Erythroblast (primary cell): ENCODE results near the gene UBE2E2.

ENCODE experiments used
- DNase-seq, 2 experiments: peaks; one replicate each; lab custom pipeline; 2025; lab: John Stamatoyannopoulos, UW
- GATA1 ChIP-seq: IDR thresholded peaks from 2 replicates; pipeline ENCODE4 v1.6.1; 2011; ENCODE audit warnings: low read depth, mild to moderate bottlenecking, control low read depth, low read length, moderate library complexity
- POLR2A ChIP-seq: IDR thresholded peaks from 2 replicates; pipeline ENCODE4 v1.6.1; 2011; ENCODE audit warnings: mild to moderate bottlenecking, low read length

The UBE2E2 gene

GRCh38 chr3:23206366-23206765, 3.2 kb downstream of the UBE2E2 start:
- no peak for DNase-seq
- no peak for TF ChIP-seq POLR2A
- TF ChIP-seq GATA1, result no peak

- TF ChIP-seq GATA1 (no peak), POLR2A (no peak)
- no peak for DNase-seq
These were observed 6.0 kb downstream of the UBE2E2 start for GRCh38 chr3:23209103-23209502.

- DNase-seq, result no peak
- TF ChIP-seq GATA1 (no peak), POLR2A (no peak)
These were observed 6.8 kb downstream of the UBE2E2 start for GRCh38 chr3:23209747-23210487.

- no peak for DNase-seq
- TF ChIP-seq POLR2A, result no peak
- no peak for TF ChIP-seq GATA1
These were observed 10.7 kb downstream of the UBE2E2 start for GRCh38 chr3:23213813-23214212.

GRCh38 chr3:23217872-23218554, 14.9 kb downstream of the UBE2E2 start:
- peak; percentile 7 for DNase-seq
- TF ChIP-seq POLR2A (no peak), GATA1 (no peak)

GRCh38 chr3:23219117-23219516, 16.0 kb downstream of the UBE2E2 start:
- TF ChIP-seq POLR2A, result no peak
- no peak for TF ChIP-seq GATA1
- DNase-seq, result no peak

GRCh38 chr3:23219552-23219951, 16.4 kb downstream of the UBE2E2 start:
- TF ChIP-seq GATA1, result no peak
- DNase-seq, result no peak

- no peak for DNase-seq
- no peak for TF ChIP-seq GATA1
- no peak for TF ChIP-seq POLR2A
These were observed 18.0 kb downstream of the UBE2E2 start for GRCh38 chr3:23221136-23221535.

GRCh38 chr3:23232016-23232415, 28.9 kb downstream of the UBE2E2 start:
- no peak for DNase-seq
- TF ChIP-seq POLR2A (no peak), GATA1 (no peak)

GRCh38 chr3:23232854-23233253, 29.7 kb downstream of the UBE2E2 start:
- DNase-seq, result no peak

GRCh38 chr3:23235264-23235663, 32.1 kb downstream of the UBE2E2 start:
- TF ChIP-seq POLR2A (no peak), GATA1 (no peak)
- DNase-seq, result no peak

More at GRCh38 chr3:23232854-23233253, 29.7 kb downstream of the UBE2E2 start:
- TF ChIP-seq POLR2A (no peak), GATA1 (no peak)

- no peak for DNase-seq
These were observed 33.8 kb downstream of the UBE2E2 start for GRCh38 chr3:23236890-23237289.

GRCh38 chr3:23238156-23238555, 35.0 kb downstream of the UBE2E2 start:
- TF ChIP-seq POLR2A (no peak), GATA1 (no peak)
- no peak for DNase-seq

More at GRCh38 chr3:23236890-23237289, 33.8 kb downstream of the UBE2E2 start:
- no peak for TF ChIP-seq GATA1
- TF ChIP-seq POLR2A, result no peak

GRCh38 chr3:23238578-23238977, 35.5 kb downstream of the UBE2E2 start:
- DNase-seq, result no peak
- TF ChIP-seq GATA1 (no peak), POLR2A (no peak)
